Activated T-helper 17 cell treated with anti-CD3 and anti-CD28 coated beads, Interleukin-2, amount 50 U/mL, for 72 hours (primary cell): ENCODE measurements around the gene GDPD2. TPM values are rescaled to one million over a fixed set of nuclear protein-coding genes. Genes with fewer than 3 reads are reported as not detected.

Source experiments
- ATAC-seq: fragments of 150-1000 bp; cut with Tn5 transposase; replicated peaks from 2 replicates; pipeline ENCODE4 v1.10.0; 2021; ENCODE audit warnings: mild to moderate bottlenecking, moderate library complexity
- H3K27ac Mint-ChIP-seq: one replicate; pipeline ENCODE4 v1.8.0; 2022; ENCODE audit warnings: mixed read lengths
- H3K27me3 Mint-ChIP-seq: one replicate; pipeline ENCODE4 v1.8.0; 2022; ENCODE audit warnings: mixed read lengths
- H3K36me3 Mint-ChIP-seq: one replicate; pipeline ENCODE4 v1.8.0; 2022; ENCODE audit warnings: low read depth, mild to moderate bottlenecking, mixed read lengths
- H3K4me1 Mint-ChIP-seq: one replicate; pipeline ENCODE4 v1.8.0; 2022; ENCODE audit warnings: mixed read lengths
- H3K4me3 Mint-ChIP-seq: one replicate; pipeline ENCODE4 v1.8.0; 2022; ENCODE audit warnings: mild to moderate bottlenecking, mixed read lengths
- H3K9me3 Mint-ChIP-seq: one replicate; pipeline ENCODE4 v1.8.0; 2022; ENCODE audit warnings: mixed read lengths
- total RNA-seq, 2 donors: library from RNA; stranded (reverse); gene quantifications; one replicate each; pipeline ENCODE4 v1.2.3, GENCODE V29; 2022

GDPD2 gene
- total RNA-seq, 2 donors from 2014 or later = 0.24 to 0.69 TPM

- no peak for ATAC-seq
- H3K4me1 Mint-ChIP-seq = no peaks in the 10 kb centered on the region
- H3K27ac Mint-ChIP-seq = no peak overlapping the region
- no peaks in the 10 kb centered on the region for H3K36me3 Mint-ChIP-seq
- no peaks in the 10 kb centered on the region for H3K9me3 Mint-ChIP-seq
- peaks cover 15% of the 10 kb centered on the region for H3K27me3 Mint-ChIP-seq
- H3K4me3 Mint-ChIP-seq = no peak overlapping the region
These were observed 23.6 kb downstream of the GDPD2 start for GRCh38 chrX:70446380-70447350.

- Mint-ChIP-seq H3K27ac (no peak overlapping the region), H3K9me3 (no peaks in the 10 kb centered on the region), H3K27me3 (peaks cover 8% of the 10 kb centered on the region), H3K36me3 (no peaks in the 10 kb centered on the region), H3K4me3 (no peak overlapping the region), H3K4me1 (peaks cover 9% of the 10 kb centered on the region)
- ATAC-seq = no peak
These were observed 26.4 kb downstream of the GDPD2 start for GRCh38 chrX:70449457-70449966.

- peaks cover 20% of the 10 kb centered on the region for H3K36me3 Mint-ChIP-seq
- peak overlapping the region; percentile 76 for H3K4me3 Mint-ChIP-seq
- H3K27ac Mint-ChIP-seq = peak overlapping the region; percentile 73
- peak; percentile 25 for ATAC-seq
- no peaks in the 10 kb centered on the region for H3K9me3 Mint-ChIP-seq
- H3K27me3 Mint-ChIP-seq = no peaks in the 10 kb centered on the region
- H3K4me1 Mint-ChIP-seq = peaks cover 20% of the 10 kb centered on the region
These were observed 29.1 kb downstream of the GDPD2 start for GRCh38 chrX:70452143-70452733.

- Mint-ChIP-seq H3K27ac (peak overlapping the region; percentile 21), H3K9me3 (no peaks in the 10 kb centered on the region), H3K4me3 (peak overlapping the region; percentile 76), H3K36me3 (peaks cover 20% of the 10 kb centered on the region), H3K4me1 (peaks cover 20% of the 10 kb centered on the region), H3K27me3 (no peaks in the 10 kb centered on the region)
- no peak for ATAC-seq
These were observed 30.0 kb downstream of the GDPD2 start for GRCh38 chrX:70453024-70453618.

- Mint-ChIP-seq H3K4me3 (peak overlapping the region; percentile 95), H3K36me3 (peaks cover 20% of the 10 kb centered on the region), H3K27ac (peak overlapping the region; percentile 95), H3K4me1 (peaks cover 20% of the 10 kb centered on the region), H3K9me3 (no peaks in the 10 kb centered on the region), H3K27me3 (no peaks in the 10 kb centered on the region)
- peak; percentile 76 for ATAC-seq
These were observed 31.6 kb downstream of the GDPD2 start for GRCh38 chrX:70454441-70455365.

- peaks cover 27% of the 10 kb centered on the region for H3K36me3 Mint-ChIP-seq
- H3K27me3 Mint-ChIP-seq = no peaks in the 10 kb centered on the region
- H3K27ac Mint-ChIP-seq = peak overlapping the region; percentile 95
- peaks cover 20% of the 10 kb centered on the region for H3K4me1 Mint-ChIP-seq
- H3K9me3 Mint-ChIP-seq = no peaks in the 10 kb centered on the region
- ATAC-seq = peak; percentile 52
- H3K4me3 Mint-ChIP-seq = peak overlapping the region; percentile 95
These were observed 32.5 kb downstream of the GDPD2 start for GRCh38 chrX:70455366-70456202.

- H3K36me3 Mint-ChIP-seq = peaks cover 33% of the 10 kb centered on the region
- peak overlapping the region; percentile 95 for H3K27ac Mint-ChIP-seq
- H3K4me3 Mint-ChIP-seq = peak overlapping the region; percentile 95
- ATAC-seq = peak; percentile 52
- no peaks in the 10 kb centered on the region for H3K27me3 Mint-ChIP-seq
- H3K9me3 Mint-ChIP-seq = no peaks in the 10 kb centered on the region
- peaks cover 20% of the 10 kb centered on the region for H3K4me1 Mint-ChIP-seq
These were observed 33.1 kb downstream of the GDPD2 start for GRCh38 chrX:70456256-70456655.

- H3K4me3 Mint-ChIP-seq = no peak overlapping the region
- ATAC-seq = no peak
- no peak overlapping the region for H3K27ac Mint-ChIP-seq
- peaks cover 28% of the 10 kb centered on the region for H3K36me3 Mint-ChIP-seq
- peaks cover 6% of the 10 kb centered on the region for H3K4me1 Mint-ChIP-seq
- H3K27me3 Mint-ChIP-seq = no peaks in the 10 kb centered on the region
- H3K9me3 Mint-ChIP-seq = no peaks in the 10 kb centered on the region
These were observed 37.9 kb downstream of the GDPD2 start for GRCh38 chrX:70461026-70461425.

GRCh38 chrX:70464051-70464450, 40.9 kb downstream of the GDPD2 start:
- ATAC-seq = no peak
- Mint-ChIP-seq H3K27ac (no peak overlapping the region), H3K4me3 (no peak overlapping the region), H3K4me1 (no peaks in the 10 kb centered on the region), H3K36me3 (peaks cover 22% of the 10 kb centered on the region), H3K27me3 (no peaks in the 10 kb centered on the region), H3K9me3 (no peaks in the 10 kb centered on the region)

- no peaks in the 10 kb centered on the region for H3K9me3 Mint-ChIP-seq
- H3K36me3 Mint-ChIP-seq = peaks cover 6% of the 10 kb centered on the region
- H3K27ac Mint-ChIP-seq = no peak overlapping the region
- no peak overlapping the region for H3K4me3 Mint-ChIP-seq
- no peak for ATAC-seq
- no peaks in the 10 kb centered on the region for H3K27me3 Mint-ChIP-seq
- peaks cover 10% of the 10 kb centered on the region for H3K4me1 Mint-ChIP-seq
These were observed 43.9 kb downstream of the GDPD2 start for GRCh38 chrX:70466968-70467367.

- ATAC-seq = no peak
- no peak overlapping the region for H3K4me3 Mint-ChIP-seq
- H3K9me3 Mint-ChIP-seq = no peaks in the 10 kb centered on the region
- peaks cover 11% of the 10 kb centered on the region for H3K4me1 Mint-ChIP-seq
- H3K27me3 Mint-ChIP-seq = no peaks in the 10 kb centered on the region
- H3K27ac Mint-ChIP-seq = no peak overlapping the region
- H3K36me3 Mint-ChIP-seq = peaks cover 6% of the 10 kb centered on the region
These were observed 45.6 kb downstream of the GDPD2 start for GRCh38 chrX:70468709-70469108.

GRCh38 chrX:70470850-70471289, 47.8 kb downstream of the GDPD2 start:
- Mint-ChIP-seq H3K4me1 (peaks cover 15% of the 10 kb centered on the region), H3K27ac (no peak overlapping the region), H3K27me3 (no peaks in the 10 kb centered on the region), H3K9me3 (no peaks in the 10 kb centered on the region), H3K36me3 (peaks cover 6% of the 10 kb centered on the region), H3K4me3 (no peak overlapping the region)
- ATAC-seq = peak; percentile 38
